ENCODE data around the gene CELF6.
A peak's percentile ranks its signal among the peaks of the same experiment; 100 is the strongest.

Gene CELF6

GRCh38 chr15:72319985-72320671 lies at the start of gene CELF6:
TSS of gene CELF6 (minus strand) at chr15:72320157. CDS start at chr15:72319874, 283 bp downstream.
- DNase-seq: peak; percentile 60

GRCh38 chr15:72368899-72369298 lies 48.9 kb upstream of the CELF6 start:
- DNase-seq: no peak

GRCh38 chr15:72368325-72368724 lies 48.4 kb upstream of the CELF6 start:
- DNase-seq: no peak

- peak; percentile 16 for DNase-seq
These were observed 45.9 kb upstream of the CELF6 start for GRCh38 chr15:72365844-72366243.

GRCh38 chr15:72361176-72361575 lies 41.2 kb upstream of the CELF6 start:
- no peak for DNase-seq

GRCh38 chr15:72358650-72359171 lies 38.8 kb upstream of the CELF6 start:
- no peak for DNase-seq

- DNase-seq: no peak
These were observed 38.2 kb upstream of the CELF6 start for GRCh38 chr15:72358121-72358520.

- DNase-seq: no peak
These were observed 34.5 kb upstream of the CELF6 start for GRCh38 chr15:72354496-72354895.

GRCh38 chr15:72353266-72353665 lies 33.3 kb upstream of the CELF6 start:
- DNase-seq: no peak

GRCh38 chr15:72345806-72346205 lies 25.8 kb upstream of the CELF6 start:
- DNase-seq: no peak

GRCh38 chr15:72345280-72345679 lies 25.3 kb upstream of the CELF6 start:
- DNase-seq: no peak

- no peak for DNase-seq
These were observed 24.6 kb upstream of the CELF6 start for GRCh38 chr15:72344602-72345001.

GRCh38 chr15:72342385-72342784 lies 22.4 kb upstream of the CELF6 start:
- peak; percentile 16 for DNase-seq

- DNase-seq: no peak
These were observed 21.4 kb upstream of the CELF6 start for GRCh38 chr15:72341361-72341760.

- DNase-seq: no peak
These were observed 20.4 kb upstream of the CELF6 start for GRCh38 chr15:72340366-72340765.

GRCh38 chr15:72339777-72340177 lies 19.8 kb upstream of the CELF6 start:
- no peak for DNase-seq

GRCh38 chr15:72338617-72339321 lies 18.8 kb upstream of the CELF6 start:
- DNase-seq: no peak

GRCh38 chr15:72338148-72338547 lies 18.2 kb upstream of the CELF6 start:
- DNase-seq: no peak

GRCh38 chr15:72334842-72335241 lies 14.9 kb upstream of the CELF6 start:
- DNase-seq: no peak

- DNase-seq: no peak
These were observed 11.1 kb upstream of the CELF6 start for GRCh38 chr15:72331021-72331420.

- DNase-seq: no peak
These were observed 3.8 kb upstream of the CELF6 start for GRCh38 chr15:72323752-72324151.

GRCh38 chr15:72319360-72319984 lies 485 bp downstream of the CELF6 start:
- DNase-seq: peak; percentile 36

- no peak for DNase-seq
These were observed 1.5 kb downstream of the CELF6 start for GRCh38 chr15:72318408-72318942.

All from activated gamma-delta T cell treated with Interleukin-2 at 50 U/mL for 16 hours (primary cell).